IPS DF 19.7 (cell line): Measurements from ENCODE around the gene BRIX1.
"Not testable (repeated sequence)": the region's sequence is repeated elsewhere in the genome, so short reads cannot be mapped to it uniquely, and the experiment has no call there.

ENCODE experiments used
- DNase-seq: peaks from one replicate; pipeline ENCODE4 v3.0.0-alpha.2; 2013; ENCODE audit warnings: low read depth, low spot score

BRIX1 gene

GRCh38 chr5:34914671-34915138 lies 806 bp upstream of the BRIX1 start:
- no peak for DNase-seq

GRCh38 chr5:34915856-34916192 lies 313 bp downstream of the BRIX1 start:
- no peak for DNase-seq

GRCh38 chr5:34916518-34916917 lies 1.0 kb downstream of the BRIX1 start:
- DNase-seq = no peak

- no peak for DNase-seq
Observed at GRCh38 chr5:34918025-34918424, 2.5 kb downstream of the BRIX1 start.

GRCh38 chr5:34919077-34919476 lies 3.6 kb downstream of the BRIX1 start:
- DNase-seq = no peak

- not testable (repeated sequence) for DNase-seq
Observed at GRCh38 chr5:34923256-34923655, 7.7 kb downstream of the BRIX1 start.

- no peak for DNase-seq
Observed at GRCh38 chr5:34923694-34924461, 8.4 kb downstream of the BRIX1 start.

GRCh38 chr5:34924462-34924765 lies 8.9 kb downstream of the BRIX1 start:
- DNase-seq = no peak

- DNase-seq = no peak
Observed at GRCh38 chr5:34926318-34926888, 10.9 kb downstream of the BRIX1 start.

GRCh38 chr5:34927785-34928184 lies 12.3 kb downstream of the BRIX1 start:
- DNase-seq = no peak

GRCh38 chr5:34928267-34928666 lies 12.8 kb downstream of the BRIX1 start:
- DNase-seq = no peak

GRCh38 chr5:34929134-34929719 lies 13.7 kb downstream of the BRIX1 start, which contains the start of gene DNAJC21:
DNAJC21 (plus strand) TSS chr5:34929559; CDS start chr5:34929820, 261 bp downstream.
- DNase-seq = peak; percentile 42

- peak; percentile 33 for DNase-seq
Observed at GRCh38 chr5:34929720-34930461, 14.4 kb downstream of the BRIX1 start.

GRCh38 chr5:34930462-34930844 lies 14.9 kb downstream of the BRIX1 start:
- no peak for DNase-seq

- DNase-seq = no peak
Observed at GRCh38 chr5:34930870-34931269, 15.4 kb downstream of the BRIX1 start.

- no peak for DNase-seq
Observed at GRCh38 chr5:34932947-34933346, 17.4 kb downstream of the BRIX1 start.

- DNase-seq = no peak
Observed at GRCh38 chr5:34941936-34942335, 26.4 kb downstream of the BRIX1 start.

- DNase-seq = no peak
Observed at GRCh38 chr5:34944044-34944443, 28.5 kb downstream of the BRIX1 start.

GRCh38 chr5:34944460-34945047 lies 29.0 kb downstream of the BRIX1 start:
- no peak for DNase-seq

- no peak for DNase-seq
Observed at GRCh38 chr5:34957321-34957720, 41.8 kb downstream of the BRIX1 start.

GRCh38 chr5:34957857-34958690 lies 42.6 kb downstream of the BRIX1 start:
- DNase-seq = no peak
